ENCODE results near the gene C7orf25.

DNA sequence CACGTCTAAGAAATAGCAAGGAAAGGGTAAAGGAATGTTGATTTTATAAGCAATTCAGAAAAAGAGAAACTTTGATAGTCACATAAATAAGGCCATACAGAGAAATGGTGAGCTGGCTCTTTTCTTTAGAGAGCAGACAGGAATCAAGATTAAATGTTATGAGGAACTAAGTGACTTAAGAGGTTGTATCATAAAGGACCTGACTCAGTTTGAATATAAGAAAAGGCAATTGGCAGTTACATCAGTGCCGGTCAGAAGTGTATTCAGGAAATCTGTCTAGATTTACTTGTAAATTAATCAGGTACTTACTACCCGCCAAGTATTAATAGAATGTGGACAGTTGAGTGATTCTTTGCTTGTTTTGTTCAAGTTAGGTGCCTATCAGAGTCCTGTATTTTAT is 22.4 kb upstream of the C7orf25 start:
- TF ChIP-seq, protein P1, sequence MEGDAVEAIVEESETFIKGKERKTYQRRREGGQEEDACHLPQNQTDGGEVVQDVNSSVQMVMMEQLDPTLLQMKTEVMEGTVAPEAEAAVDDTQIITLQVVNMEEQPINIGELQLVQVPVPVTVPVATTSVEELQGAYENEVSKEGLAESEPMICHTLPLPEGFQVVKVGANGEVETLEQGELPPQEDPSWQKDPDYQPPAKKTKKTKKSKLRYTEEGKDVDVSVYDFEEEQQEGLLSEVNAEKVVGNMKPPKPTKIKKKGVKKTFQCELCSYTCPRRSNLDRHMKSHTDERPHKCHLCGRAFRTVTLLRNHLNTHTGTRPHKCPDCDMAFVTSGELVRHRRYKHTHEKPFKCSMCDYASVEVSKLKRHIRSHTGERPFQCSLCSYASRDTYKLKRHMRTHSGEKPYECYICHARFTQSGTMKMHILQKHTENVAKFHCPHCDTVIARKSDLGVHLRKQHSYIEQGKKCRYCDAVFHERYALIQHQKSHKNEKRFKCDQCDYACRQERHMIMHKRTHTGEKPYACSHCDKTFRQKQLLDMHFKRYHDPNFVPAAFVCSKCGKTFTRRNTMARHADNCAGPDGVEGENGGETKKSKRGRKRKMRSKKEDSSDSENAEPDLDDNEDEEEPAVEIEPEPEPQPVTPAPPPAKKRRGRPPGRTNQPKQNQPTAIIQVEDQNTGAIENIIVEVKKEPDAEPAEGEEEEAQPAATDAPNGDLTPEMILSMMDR (IDR thresholded peaks at IDR 0.05) = no peak
- TF ChIP-seq POLR2A (IDR thresholded peaks at IDR 0.05) (no peak), EP300 (IDR thresholded peaks at IDR 0.05) (no peak)
